Mesothelial cell of epicardium (in vitro differentiated cells): ENCODE measurements around the gene TMEM225B. TPM values are rescaled to one million over a fixed set of nuclear protein-coding genes. Genes with fewer than 3 reads are reported as not detected.
"Not testable (repeated sequence)": the region's sequence is repeated elsewhere in the genome, so short reads cannot be mapped to it uniquely, and the experiment has no call there.

Experiments
- DNase-seq, 2 experiments: peaks; one replicate each; pipeline ENCODE4 v3.0.0; 2021; ENCODE audit warnings: low spot score in 2 of 2; ENCODE audit not compliant: unreplicated experiment in 2 of 2
- H3K27ac Mint-ChIP-seq: 2 replicates; pipeline ENCODE4 v1.8.0; 2021; ENCODE audit warnings: mixed read lengths
- H3K27me3 Mint-ChIP-seq: 2 replicates; pipeline ENCODE4 v1.8.0; 2021; ENCODE audit warnings: low read depth, mixed read lengths
- H3K36me3 Mint-ChIP-seq: 2 replicates; pipeline ENCODE4 v1.8.0; 2021; ENCODE audit warnings: mixed read lengths
- H3K4me1 Mint-ChIP-seq: 2 replicates; pipeline ENCODE4 v1.8.0; 2021; ENCODE audit warnings: mixed read lengths
- H3K4me3 Mint-ChIP-seq: 2 replicates; pipeline ENCODE4 v1.8.0; 2021; ENCODE audit warnings: mild to moderate bottlenecking, moderate library complexity, mixed read lengths
- H3K9me3 Mint-ChIP-seq: 2 replicates; pipeline ENCODE4 v1.8.0; 2021; ENCODE audit warnings: mixed read lengths
- CTCF ChIP-seq: fragments of 200-600 bp; sonication (generic); IDR thresholded peaks from one replicate; pipeline ENCODE4 v1.5.0; 2021; ENCODE audit warnings: antibody characterized with exemption; ENCODE audit not compliant: unreplicated experiment
- total RNA-seq: library from RNA; stranded (reverse); gene quantifications from 3 replicates; pipeline ENCODE4 v1.2.1, GENCODE V29; 2021

The TMEM225B gene
- total RNA-seq, 1 donor from 2014 or later = 2.5 TPM

- H3K27ac Mint-ChIP-seq = no peak overlapping the region
- no peak overlapping the region for H3K4me3 Mint-ChIP-seq
- H3K4me1 Mint-ChIP-seq = no peaks in the 10 kb centered on the region
- no peak for TF ChIP-seq CTCF
- no peaks in the 10 kb centered on the region for H3K27me3 Mint-ChIP-seq
- H3K9me3 Mint-ChIP-seq = peaks cover 27% of the 10 kb centered on the region
- no peak for DNase-seq
- peaks cover 12% of the 10 kb centered on the region for H3K36me3 Mint-ChIP-seq
Measured at GRCh38 chr7:99653754-99654153, 55.7 kb downstream of the TMEM225B start.

- not testable (repeated sequence) for H3K4me1 Mint-ChIP-seq, H3K27ac Mint-ChIP-seq, H3K27me3 Mint-ChIP-seq, DNase-seq, H3K4me3 Mint-ChIP-seq
- Mint-ChIP-seq H3K36me3 (peaks cover 12% of the 10 kb centered on the region), H3K9me3 (peaks cover 28% of the 10 kb centered on the region)
Measured at GRCh38 chr7:99654626-99655025, 56.6 kb downstream of the TMEM225B start.

- not testable (repeated sequence) for DNase-seq, H3K27ac Mint-ChIP-seq, H3K27me3 Mint-ChIP-seq, H3K4me1 Mint-ChIP-seq, H3K4me3 Mint-ChIP-seq
- Mint-ChIP-seq H3K9me3 (peaks cover 32% of the 10 kb centered on the region), H3K36me3 (peaks cover 21% of the 10 kb centered on the region)
Measured at GRCh38 chr7:99657879-99658278, 59.8 kb downstream of the TMEM225B start.

Other genes with a start within 250 kb of the TMEM225B start
- 30.0 to 35.3 TPM (median 32.5 TPM) in 3 replicates for gene ARPC1B, start 223.5 kb upstream of the TMEM225B start, total RNA-seq
- 98.2 to 103 TPM (median 99.4 TPM) in 3 replicates for gene PDAP1, start 189.7 kb upstream of the TMEM225B start, total RNA-seq
- 63.1 to 79.2 TPM (median 70.3 TPM) in 3 replicates for gene BUD31, start 189.3 kb upstream of the TMEM225B start, total RNA-seq
- 6.7 to 12.3 TPM (median 10.5 TPM) in 3 replicates for gene PTCD1, start 159.5 kb upstream of the TMEM225B start, total RNA-seq
- 67.5 to 72.8 TPM (median 69.5 TPM) in 3 replicates for gene CPSF4, start 159.3 kb upstream of the TMEM225B start, total RNA-seq
- gene ATP5MF, start 132.1 kb upstream of the TMEM225B start, total RNA-seq = 223 to 243 TPM (median 235 TPM) in 3 replicates
- gene ZNF789, start 125.4 kb upstream of the TMEM225B start, total RNA-seq = 24.9 to 27.2 TPM (median 27.0 TPM) in 3 replicates
- gene ZNF394, start 98.0 kb upstream of the TMEM225B start, total RNA-seq = 30.1 to 31.3 TPM (median 31.3 TPM) in 3 replicates
- gene ZKSCAN5, start 93.6 kb upstream of the TMEM225B start, total RNA-seq = 14.4 to 14.6 TPM (median 14.4 TPM) in 3 replicates
- gene FAM200A, start 46.2 kb upstream of the TMEM225B start, total RNA-seq = 8.0 to 9.4 TPM (median 9.3 TPM) in 3 replicates
- gene ZNF655, start 39.6 kb upstream of the TMEM225B start, total RNA-seq = 83.5 to 84.9 TPM (median 84.7 TPM) in 3 replicates
- 24.1 to 27.8 TPM (median 26.6 TPM) in 3 replicates for gene ZSCAN25, start 18.7 kb downstream of the TMEM225B start, total RNA-seq
- 9.0 to 10.1 TPM (median 9.2 TPM) in 3 replicates for gene CYP3A5, start 81.7 kb downstream of the TMEM225B start, total RNA-seq
- gene CYP3A7, start 136.9 kb downstream of the TMEM225B start, total RNA-seq = 0.33 TPM in 1 of 3 replicates, not detected in the others
- gene CYP3A4, start 185.9 kb downstream of the TMEM225B start, total RNA-seq = not detected in 3 replicates
- 0.40 TPM in 1 of 3 replicates, not detected in the others for gene CYP3A43, start 229.7 kb downstream of the TMEM225B start, total RNA-seq